Osteoblast (primary cell): ENCODE measurements around the gene CLEC17A. TPM values are rescaled to one million over a fixed set of nuclear protein-coding genes. Genes with fewer than 3 reads are reported as not detected.

Experiments
- DNase-seq: peaks from one replicate; pipeline ENCODE4 v3.0.0; 2011; ENCODE audit warnings: low spot score, mixed read lengths; ENCODE audit not compliant: insufficient read length; ENCODE audit errors: missing footprints
- H2AFZ ChIP-seq: 2 replicates; pipeline ENCODE4 v1.6.0; 2011; ENCODE audit warnings: mild to moderate bottlenecking, low read length
- H3K27ac ChIP-seq: 2 replicates; pipeline ENCODE4 v1.5.1; 2011; ENCODE audit warnings: mild to moderate bottlenecking, low read depth, low read length, moderate library complexity
- H3K27me3 ChIP-seq: 2 replicates; pipeline ENCODE4 v1.6.0; 2012; ENCODE audit warnings: mild to moderate bottlenecking, control low read depth, inconsistent platforms, low read length, moderate library complexity; ENCODE audit not compliant: insufficient read depth
- H3K36me3 ChIP-seq: 2 replicates; pipeline ENCODE4 v1.5.1; 2011; ENCODE audit warnings: mild to moderate bottlenecking, low read length, control low read depth, moderate library complexity; ENCODE audit not compliant: insufficient read depth
- H3K4me1 ChIP-seq: 2 replicates; pipeline ENCODE4 v1.5.1; 2011; ENCODE audit warnings: mild to moderate bottlenecking, low read length, control low read depth, moderate library complexity; ENCODE audit not compliant: insufficient read depth
- H3K4me2 ChIP-seq: 2 replicates; pipeline ENCODE4 v1.6.0; 2011; ENCODE audit warnings: mild to moderate bottlenecking, low read length; ENCODE audit not compliant: insufficient read depth
- H3K4me3 ChIP-seq: fragments of 200-600 bp; sonication (generic); 3 replicates; pipeline ENCODE4 v1.5.1; 2012; ENCODE audit warnings: mild to moderate bottlenecking, low read length, inconsistent platforms; ENCODE audit not compliant: insufficient read depth
- H3K79me2 ChIP-seq: 2 replicates; pipeline ENCODE4 v1.6.0; 2012; ENCODE audit warnings: mild to moderate bottlenecking, low read length, control low read depth, inconsistent platforms; ENCODE audit not compliant: insufficient read depth
- H3K9me3 ChIP-seq: 2 replicates; pipeline ENCODE4 v1.5.1; 2011; ENCODE audit warnings: low read depth, low read length, control low read depth
- H4K20me1 ChIP-seq: 2 replicates; pipeline ENCODE4 v1.6.0; 2012; ENCODE audit warnings: mild to moderate bottlenecking, low read length, control low read depth; ENCODE audit not compliant: insufficient read depth
- total RNA-seq: library from RNA; depleted of rRNA; stranded (reverse); fragments of >200 nt; gene quantifications from 2 replicates; pipeline ENCODE4 v1.2.3, GENCODE V29; 2012
- TF ChIP-seq, protein P1 (sequence below): IDR thresholded peaks from 2 replicates; pipeline ENCODE4 v1.5.1; 2011; ENCODE audit warnings: mild to moderate bottlenecking, low read depth, low read length, moderate library complexity; ENCODE audit errors: extremely low read depth

Gene CLEC17A
- total RNA-seq, 1 donor = under 0.01 TPM

DNA sequence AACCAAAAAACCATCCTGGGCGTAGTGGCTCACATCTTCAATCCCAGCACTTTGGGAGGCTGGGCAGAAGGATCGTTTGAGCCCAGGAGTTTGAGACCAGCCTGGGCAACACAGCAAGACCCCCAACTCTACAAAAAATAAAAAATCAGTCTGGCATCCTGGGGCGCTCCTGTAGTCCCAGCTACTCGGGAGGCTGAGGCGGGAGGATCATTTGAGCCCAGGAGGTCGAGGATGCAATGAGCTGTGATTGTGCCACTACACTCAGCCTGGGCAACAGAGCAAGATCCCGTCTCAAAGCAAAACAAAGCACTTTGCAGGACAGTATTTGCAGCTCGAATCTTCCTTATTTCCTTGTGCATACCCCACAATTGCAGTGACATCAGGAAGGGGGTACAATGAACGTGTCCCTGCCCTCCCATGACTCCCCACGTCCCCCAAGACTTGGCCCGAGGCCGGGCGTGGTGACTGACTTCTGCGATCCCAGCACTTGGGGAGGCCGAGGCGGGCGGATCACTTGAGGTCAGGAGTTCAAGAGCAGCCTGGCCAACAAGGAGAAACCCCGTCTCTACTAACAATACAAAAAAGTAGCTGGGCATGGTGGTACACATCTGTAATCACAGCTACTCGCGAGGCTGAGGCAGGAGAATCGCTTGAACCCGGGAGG, 11.9 kb upstream of the CLEC17A start:
- peaks cover 5% of the 10 kb centered on the region for H4K20me1 ChIP-seq
- peak overlapping the region; percentile 92 for H3K4me2 ChIP-seq
- peaks cover 33% of the 10 kb centered on the region for H3K79me2 ChIP-seq
- peak overlapping the region; percentile 100 for H3K4me3 ChIP-seq
- H3K27me3 ChIP-seq = no peaks in the 10 kb centered on the region
- no peaks in the 10 kb centered on the region for H3K9me3 ChIP-seq
- no peaks in the 10 kb centered on the region for H3K36me3 ChIP-seq
- H3K27ac ChIP-seq = peak overlapping the region; percentile 71
- DNase-seq = peak; percentile 0
- H3K4me1 ChIP-seq = peaks cover 10% of the 10 kb centered on the region
- TF ChIP-seq, protein P1, sequence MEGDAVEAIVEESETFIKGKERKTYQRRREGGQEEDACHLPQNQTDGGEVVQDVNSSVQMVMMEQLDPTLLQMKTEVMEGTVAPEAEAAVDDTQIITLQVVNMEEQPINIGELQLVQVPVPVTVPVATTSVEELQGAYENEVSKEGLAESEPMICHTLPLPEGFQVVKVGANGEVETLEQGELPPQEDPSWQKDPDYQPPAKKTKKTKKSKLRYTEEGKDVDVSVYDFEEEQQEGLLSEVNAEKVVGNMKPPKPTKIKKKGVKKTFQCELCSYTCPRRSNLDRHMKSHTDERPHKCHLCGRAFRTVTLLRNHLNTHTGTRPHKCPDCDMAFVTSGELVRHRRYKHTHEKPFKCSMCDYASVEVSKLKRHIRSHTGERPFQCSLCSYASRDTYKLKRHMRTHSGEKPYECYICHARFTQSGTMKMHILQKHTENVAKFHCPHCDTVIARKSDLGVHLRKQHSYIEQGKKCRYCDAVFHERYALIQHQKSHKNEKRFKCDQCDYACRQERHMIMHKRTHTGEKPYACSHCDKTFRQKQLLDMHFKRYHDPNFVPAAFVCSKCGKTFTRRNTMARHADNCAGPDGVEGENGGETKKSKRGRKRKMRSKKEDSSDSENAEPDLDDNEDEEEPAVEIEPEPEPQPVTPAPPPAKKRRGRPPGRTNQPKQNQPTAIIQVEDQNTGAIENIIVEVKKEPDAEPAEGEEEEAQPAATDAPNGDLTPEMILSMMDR = no peak
- H2AFZ ChIP-seq = peak overlapping the region; percentile 97

GRCh38 chr19:14571695-14572490, 11.0 kb upstream of the CLEC17A start, which contains the start of gene NDUFB7:
NDUFB7 (minus strand) TSS chr19:14572066; CDS start chr19:14572000, 66 bp downstream.
- TF ChIP-seq, protein P1 = peak; percentile 74
- peak within 1 kb of the TSS; percentile 97 for H2AFZ ChIP-seq
- peak within 1 kb of the TSS; percentile 100 for H3K4me3 ChIP-seq
- peaks cover 3% of the 10 kb centered on the region for H4K20me1 ChIP-seq
- H3K4me2 ChIP-seq = peak within 1 kb of the TSS; percentile 92
- no peaks in the 10 kb centered on the region for H3K36me3 ChIP-seq
- H3K79me2 ChIP-seq = peaks cover 33% of the 10 kb centered on the region
- peak; percentile 99 for DNase-seq
- no peaks in the 10 kb centered on the region for H3K27me3 ChIP-seq
- no peaks in the 10 kb centered on the region for H3K9me3 ChIP-seq
- H3K4me1 ChIP-seq = peaks cover 10% of the 10 kb centered on the region
- peak within 1 kb of the TSS; percentile 71 for H3K27ac ChIP-seq

- Histone ChIP-seq H3K4me2 (no peak overlapping the region), H3K27me3 (no peaks in the 10 kb centered on the region), H3K4me3 (no peak overlapping the region), H4K20me1 (no peaks in the 10 kb centered on the region), H3K27ac (no peak overlapping the region), H3K36me3 (no peaks in the 10 kb centered on the region), H3K9me3 (no peaks in the 10 kb centered on the region), H2AFZ (no peak overlapping the region), H3K4me1 (peaks cover 10% of the 10 kb centered on the region), H3K79me2 (peaks cover 14% of the 10 kb centered on the region)
- TF ChIP-seq, protein P1 = no peak
- peak; percentile 49 for DNase-seq
Measured at GRCh38 chr19:14575428-14575980, 7.4 kb upstream of the CLEC17A start.

GRCh38 chr19:14576363-14576762, 6.5 kb upstream of the CLEC17A start:
- Histone ChIP-seq H3K4me1 (peaks cover 2% of the 10 kb centered on the region), H3K36me3 (no peaks in the 10 kb centered on the region), H3K9me3 (no peaks in the 10 kb centered on the region), H3K4me3 (no peak overlapping the region), H3K27me3 (no peaks in the 10 kb centered on the region), H4K20me1 (no peaks in the 10 kb centered on the region), H3K79me2 (peaks cover 6% of the 10 kb centered on the region), H2AFZ (no peak overlapping the region), H3K27ac (no peak overlapping the region), H3K4me2 (no peak overlapping the region)
- TF ChIP-seq, protein P1 = no peak
- no peak for DNase-seq
